Vagina (tissue), 2 donors: ENCODE measurements around the gene CTSD.

Source experiments
- CTCF ChIP-seq, 3 experiments: fragments of 450-650 bp in 2 of 3; fragments of 200-600 bp in 1 of 3; sonication (generic) in 1 of 3; IDR thresholded peaks; one replicate each; pipeline ENCODE4 v1.5.1; 2017 to 2019; ENCODE audit warnings: antibody characterized with exemption in 3 of 3, mild to moderate bottlenecking in 2 of 3, moderate library complexity in 2 of 3
- POLR2A ChIP-seq, 2 donors: fragments of 450-650 bp; IDR thresholded peaks; one replicate each; pipeline ENCODE4 v1.6.1; 2017; ENCODE audit warnings: antibody characterized with exemption in 2 of 2, mild to moderate bottlenecking in 2 of 2, moderate library complexity in 2 of 2

- no peak for TF ChIP-seq POLR2A (IDR thresholded peaks at IDR 0.05)
- TF ChIP-seq CTCF (IDR thresholded peaks at IDR 0.05): no peak
These were observed 3.2 kb downstream of the CTSD start for GRCh38 chr11:1760351-1761109.
